Central memory CD8-positive, alpha-beta T cell (primary cell): ENCODE measurements around the gene CST9.

Source experiments
- ATAC-seq: fragments of 150-1000 bp; cut with Tn5 transposase; replicated peaks from 2 replicates; pipeline ENCODE4 v1.10.0; 2022; ENCODE audit warnings: mild to moderate bottlenecking, moderate FRiP score, moderate number of reproducible peaks; ENCODE audit not compliant: poor library complexity, severe bottlenecking; ENCODE audit errors: extremely low read depth
- DNase-seq, 2 donors: peaks; one replicate each; pipeline ENCODE4 v3.0.0; 2021; ENCODE audit warnings: low spot score in 2 of 2
- H3K27ac Mint-ChIP-seq: one replicate; pipeline ENCODE4 v1.8.0; 2022; ENCODE audit warnings: low read depth, mild to moderate bottlenecking, moderate library complexity, mixed read lengths
- H3K27me3 Mint-ChIP-seq: one replicate; pipeline ENCODE4 v1.8.0; 2022; ENCODE audit warnings: mixed read lengths
- H3K36me3 Mint-ChIP-seq: one replicate; pipeline ENCODE4 v1.8.0; 2022; ENCODE audit warnings: mild to moderate bottlenecking, moderate library complexity, mixed read lengths; ENCODE audit not compliant: insufficient read depth
- H3K4me1 Mint-ChIP-seq: one replicate; pipeline ENCODE4 v1.8.0; 2022; ENCODE audit warnings: mixed read lengths
- H3K4me3 Mint-ChIP-seq: one replicate; pipeline ENCODE4 v1.8.0; 2022; ENCODE audit warnings: mild to moderate bottlenecking, moderate library complexity, mixed read lengths
- H3K9me3 Mint-ChIP-seq: one replicate; pipeline ENCODE4 v1.8.0; 2022; ENCODE audit warnings: mixed read lengths

Gene CST9

DNA sequence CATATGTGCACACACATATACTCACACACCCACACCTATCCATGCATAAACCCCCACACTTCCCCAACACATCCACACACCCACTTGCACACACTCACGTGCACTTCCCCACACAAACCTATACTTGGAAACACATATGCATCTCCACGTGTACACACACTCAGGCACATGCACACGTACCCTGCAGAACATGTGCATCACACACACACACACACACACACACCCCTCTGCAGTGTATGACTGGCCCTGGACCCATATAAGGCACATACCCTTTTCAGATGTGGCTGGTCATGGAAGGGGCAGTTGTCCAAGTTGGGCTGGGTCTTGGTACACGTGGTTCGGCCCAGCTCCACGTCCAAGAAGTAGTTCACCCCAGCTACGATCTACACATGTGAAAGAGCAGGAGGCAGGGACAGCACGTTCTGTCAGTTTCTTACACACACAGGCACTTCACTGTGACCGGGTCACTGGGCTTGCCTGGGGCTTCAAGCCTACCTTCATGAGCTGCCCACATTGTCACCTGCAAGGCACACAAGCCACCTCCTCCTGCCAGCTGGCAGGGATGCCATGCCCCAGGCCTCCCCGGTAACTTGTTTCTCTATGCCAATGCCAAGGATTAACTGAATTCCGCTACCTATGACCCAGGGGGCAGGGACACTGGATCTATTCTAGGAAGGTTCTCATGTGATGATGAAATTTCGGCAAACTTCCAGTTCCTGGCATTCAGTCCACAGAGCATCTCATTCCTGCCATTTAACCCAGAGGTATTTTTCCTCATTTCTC, 29.5 kb upstream of the CST9 start:
- H3K4me3 Mint-ChIP-seq, result peak overlapping the region; percentile 77
- H3K27ac Mint-ChIP-seq, result no peak overlapping the region
- DNase-seq (no peak), ATAC-seq (no peak)
- peaks cover 22% of the 10 kb centered on the region for H3K27me3 Mint-ChIP-seq
- peaks cover 8% of the 10 kb centered on the region for H3K4me1 Mint-ChIP-seq
- H3K9me3 Mint-ChIP-seq, result no peaks in the 10 kb centered on the region
- no peaks in the 10 kb centered on the region for H3K36me3 Mint-ChIP-seq

DNA sequence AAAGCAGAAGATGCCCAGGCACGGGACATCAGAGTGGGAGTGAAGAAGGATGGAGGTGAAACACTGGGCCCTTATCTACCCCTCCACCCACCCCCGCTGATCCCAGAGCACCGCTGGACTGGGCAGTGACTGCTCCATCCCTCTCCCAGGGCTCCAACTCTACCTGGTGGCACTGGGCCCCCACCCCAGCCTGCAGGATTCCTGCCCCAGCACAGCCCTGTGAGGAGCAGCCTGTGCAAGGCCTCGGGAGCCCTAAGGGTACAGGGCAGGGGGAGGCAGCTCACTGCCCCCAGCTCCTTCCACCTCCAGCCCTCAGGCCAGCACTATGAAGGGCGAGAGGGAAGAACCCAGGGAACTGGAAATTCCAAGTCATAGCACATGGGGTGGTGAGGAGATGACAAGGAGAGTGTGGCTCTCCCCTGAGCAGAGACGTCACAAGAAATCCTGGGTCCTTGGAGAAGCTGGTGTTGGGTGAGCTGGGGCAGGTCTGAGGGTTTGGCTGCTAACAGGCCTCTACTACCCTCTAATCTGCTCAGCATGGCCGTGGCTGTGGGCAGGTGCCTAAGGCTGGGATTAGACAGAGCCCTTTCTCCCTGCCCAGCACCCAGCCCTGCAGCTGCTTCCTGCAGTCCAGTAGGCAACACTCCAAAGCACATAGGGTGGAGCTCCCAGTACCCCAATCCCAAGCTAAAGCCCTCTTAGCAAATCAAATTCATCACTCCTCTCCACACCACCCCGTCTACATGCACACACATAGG, 28.5 kb upstream of the CST9 start:
- Mint-ChIP-seq H3K9me3 (no peaks in the 10 kb centered on the region), H3K36me3 (no peaks in the 10 kb centered on the region), H3K27ac (no peak overlapping the region), H3K27me3 (peaks cover 24% of the 10 kb centered on the region), H3K4me3 (no peak overlapping the region), H3K4me1 (peaks cover 8% of the 10 kb centered on the region)
- ATAC-seq, result no peak
- no peak for DNase-seq

DNA sequence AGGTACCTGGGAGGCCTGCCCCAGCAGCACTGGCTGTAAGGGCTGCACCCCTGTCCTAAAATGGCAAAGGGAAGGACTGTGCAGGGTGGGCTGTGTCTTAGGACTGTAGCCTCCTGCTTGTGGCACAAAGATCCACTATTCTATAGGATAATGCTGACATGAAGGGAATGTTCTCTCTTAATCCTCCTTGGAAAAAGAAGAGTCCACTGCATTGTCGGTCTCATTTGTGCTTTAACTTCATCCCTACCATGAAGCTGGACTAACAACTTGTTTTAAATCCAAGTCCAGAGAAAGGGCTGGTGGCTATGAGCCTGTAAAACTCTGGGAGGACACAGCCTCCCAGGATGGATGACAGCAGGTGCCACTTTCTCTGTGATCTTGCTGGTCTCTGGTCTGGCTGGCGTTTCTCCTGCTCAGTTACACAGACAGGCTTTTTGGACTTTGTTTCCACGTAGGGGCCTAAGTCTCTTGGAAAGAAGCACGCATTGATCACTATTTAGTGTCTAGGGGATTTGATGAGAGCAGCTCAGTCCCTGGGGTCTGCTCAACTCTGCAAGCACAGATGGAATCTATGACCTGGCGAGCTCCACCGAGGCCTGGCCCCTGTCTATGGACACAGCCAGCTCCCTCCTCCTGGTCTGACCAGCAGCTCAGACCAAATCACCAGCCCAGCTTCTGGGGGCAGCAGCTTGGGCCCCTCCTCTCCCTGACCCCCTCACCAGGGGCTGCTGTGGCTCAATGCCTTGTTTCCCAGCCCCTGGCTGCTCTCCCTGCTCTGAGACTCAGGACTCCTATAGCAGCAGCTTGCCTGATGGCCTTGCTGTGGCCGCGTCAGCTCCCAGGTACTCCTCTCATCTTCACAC, 27.2 kb upstream of the CST9 start:
- H3K27ac Mint-ChIP-seq, result no peak overlapping the region
- H3K27me3 Mint-ChIP-seq, result peaks cover 33% of the 10 kb centered on the region
- no peak overlapping the region for H3K4me3 Mint-ChIP-seq
- H3K4me1 Mint-ChIP-seq, result peaks cover 8% of the 10 kb centered on the region
- H3K9me3 Mint-ChIP-seq, result no peaks in the 10 kb centered on the region
- no peaks in the 10 kb centered on the region for H3K36me3 Mint-ChIP-seq
- DNase-seq (no peak), ATAC-seq (no peak)

DNA sequence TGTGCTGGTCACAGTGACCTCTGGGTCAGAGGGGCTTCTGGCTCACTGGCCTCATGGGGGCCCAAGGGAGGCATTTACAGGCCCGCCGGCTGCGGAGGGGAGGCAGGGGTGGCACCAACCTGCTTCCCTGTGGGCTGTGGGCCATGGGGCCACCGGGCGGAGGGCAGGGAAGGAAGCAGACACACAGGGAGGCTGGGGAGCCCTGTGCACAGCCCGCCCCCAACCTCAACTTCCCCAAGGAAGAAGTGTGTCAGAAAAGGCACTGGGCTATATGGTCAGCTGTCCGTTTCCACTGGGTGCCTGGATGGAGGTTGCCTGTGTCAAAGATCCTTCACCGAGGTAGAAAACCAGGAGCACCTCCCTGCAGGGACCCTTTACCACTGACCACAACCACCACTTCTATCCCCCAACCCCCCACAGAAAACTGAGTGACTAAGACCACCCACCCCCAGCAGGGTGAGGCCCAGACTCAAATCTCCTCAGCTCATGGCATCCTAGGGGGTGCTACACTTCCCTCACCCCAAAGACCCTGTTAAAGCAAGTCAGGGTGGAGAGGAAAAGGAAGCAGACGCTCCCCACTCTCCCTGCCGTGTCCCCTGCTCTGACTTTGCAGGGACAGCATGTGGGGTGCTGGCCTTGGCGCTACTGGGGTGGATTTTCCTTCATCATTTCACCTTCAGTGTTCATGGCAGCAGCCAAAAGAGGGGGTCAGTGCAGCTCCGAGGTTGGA, 26.4 kb upstream of the CST9 start:
- no peaks in the 10 kb centered on the region for H3K9me3 Mint-ChIP-seq
- H3K4me3 Mint-ChIP-seq, result no peak overlapping the region
- DNase-seq (no peak), ATAC-seq (no peak)
- H3K27ac Mint-ChIP-seq, result no peak overlapping the region
- H3K27me3 Mint-ChIP-seq, result peaks cover 34% of the 10 kb centered on the region
- no peaks in the 10 kb centered on the region for H3K36me3 Mint-ChIP-seq
- peaks cover 8% of the 10 kb centered on the region for H3K4me1 Mint-ChIP-seq

DNA sequence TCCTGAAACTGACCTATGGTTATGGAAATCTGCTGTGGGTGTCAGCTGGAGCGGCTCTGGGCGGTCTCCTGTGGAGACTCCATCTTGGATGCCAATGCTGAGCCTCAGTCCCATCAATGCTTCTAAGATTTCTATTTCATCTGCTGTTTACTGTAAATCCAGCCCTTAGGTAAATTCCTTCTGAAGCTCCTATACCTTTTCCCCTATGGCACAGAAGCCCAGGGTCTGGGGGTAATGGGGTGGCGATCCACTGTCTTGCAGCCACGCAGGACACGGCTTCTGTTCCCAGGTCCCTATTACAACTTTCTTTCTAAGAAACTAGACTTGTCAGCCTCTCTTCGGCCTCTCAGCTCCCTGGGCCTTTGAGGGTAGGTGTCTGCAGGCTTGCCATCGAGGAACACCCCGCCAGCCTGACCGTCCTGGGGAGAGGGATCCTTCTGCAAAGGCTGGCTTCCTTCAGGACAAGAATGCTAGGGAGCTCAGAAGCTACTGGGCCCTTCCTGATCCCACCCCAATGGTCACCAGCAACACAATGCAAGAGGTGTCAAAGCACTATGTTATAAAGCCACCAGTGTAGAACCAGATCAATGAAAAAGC, 25.6 kb upstream of the CST9 start:
- H3K4me1 Mint-ChIP-seq, result no peaks in the 10 kb centered on the region
- DNase-seq (no peak), ATAC-seq (no peak)
- H3K36me3 Mint-ChIP-seq, result no peaks in the 10 kb centered on the region
- H3K4me3 Mint-ChIP-seq, result no peak overlapping the region
- H3K9me3 Mint-ChIP-seq, result no peaks in the 10 kb centered on the region
- peaks cover 26% of the 10 kb centered on the region for H3K27me3 Mint-ChIP-seq
- H3K27ac Mint-ChIP-seq, result no peak overlapping the region

DNA sequence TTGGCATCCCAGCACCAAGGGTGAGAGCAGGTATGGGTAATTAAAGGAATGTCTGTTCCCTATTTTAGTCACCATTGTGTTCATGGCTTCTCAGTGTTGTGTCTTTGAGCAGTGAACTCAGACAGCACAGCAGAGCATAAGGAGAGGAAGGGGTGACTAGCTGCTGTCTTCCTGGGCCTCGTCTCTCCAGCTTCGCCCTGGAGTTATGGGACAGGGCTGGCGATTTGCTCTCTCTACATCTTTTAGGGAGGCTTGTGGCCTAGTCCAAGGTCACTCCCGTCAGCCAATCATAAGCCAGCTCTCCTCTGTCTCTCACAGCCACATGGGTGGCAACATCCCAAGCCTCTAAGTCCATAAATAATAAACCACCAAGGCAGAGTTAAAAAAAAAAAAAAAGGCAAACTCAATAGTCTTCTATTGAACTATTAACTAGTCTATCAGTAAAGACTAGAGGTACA, 24.7 kb upstream of the CST9 start:
- Mint-ChIP-seq H3K4me1 (no peaks in the 10 kb centered on the region), H3K27ac (no peak overlapping the region), H3K36me3 (no peaks in the 10 kb centered on the region), H3K4me3 (no peak overlapping the region), H3K27me3 (peaks cover 21% of the 10 kb centered on the region), H3K9me3 (no peaks in the 10 kb centered on the region)
- DNase-seq, result no peak
- no peak for ATAC-seq

DNA sequence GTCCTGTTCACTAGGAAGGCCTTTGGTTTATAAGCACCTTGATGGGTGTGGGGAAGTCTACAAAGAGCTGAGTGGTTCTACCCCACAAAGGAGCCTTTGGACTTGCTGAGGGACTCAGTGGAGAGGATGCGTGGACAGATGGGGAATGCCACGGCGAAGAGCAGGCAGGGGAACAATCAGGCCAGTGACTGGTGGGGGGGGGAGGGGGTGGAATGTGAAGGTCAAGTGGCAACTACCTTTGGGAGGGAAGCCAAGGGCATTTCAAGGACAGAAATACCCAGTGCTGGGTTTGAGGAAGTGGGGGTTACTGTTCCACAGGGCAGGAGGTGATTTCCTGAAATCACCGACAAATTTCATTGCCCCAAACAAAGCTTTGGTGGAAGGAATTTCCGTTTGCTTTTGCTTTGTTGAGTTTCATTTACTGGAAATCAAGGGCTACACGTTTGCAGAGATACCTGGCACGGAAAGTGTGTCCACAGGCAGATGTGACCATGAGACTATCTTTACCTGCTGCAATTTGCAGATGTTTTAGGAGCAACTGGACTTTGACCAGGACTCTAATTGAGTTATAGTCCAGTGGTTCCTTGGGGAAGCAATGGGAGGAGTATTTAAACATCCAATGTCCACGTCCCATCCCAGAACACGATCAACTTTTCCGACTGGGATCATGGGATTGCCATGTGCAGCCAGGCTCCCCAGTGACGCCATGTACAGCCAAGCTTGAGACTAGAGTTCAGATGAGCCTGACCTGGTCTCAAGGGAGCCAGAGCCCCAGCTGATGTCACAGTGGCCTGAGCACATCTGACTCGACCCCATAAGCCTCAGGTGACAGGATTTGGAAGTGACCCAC, 24.1 kb upstream of the CST9 start:
- Mint-ChIP-seq H3K4me3 (no peak overlapping the region), H3K9me3 (no peaks in the 10 kb centered on the region), H3K36me3 (no peaks in the 10 kb centered on the region), H3K27ac (no peak overlapping the region), H3K27me3 (peaks cover 26% of the 10 kb centered on the region), H3K4me1 (no peaks in the 10 kb centered on the region)
- ATAC-seq (no peak), DNase-seq (no peak)

DNA sequence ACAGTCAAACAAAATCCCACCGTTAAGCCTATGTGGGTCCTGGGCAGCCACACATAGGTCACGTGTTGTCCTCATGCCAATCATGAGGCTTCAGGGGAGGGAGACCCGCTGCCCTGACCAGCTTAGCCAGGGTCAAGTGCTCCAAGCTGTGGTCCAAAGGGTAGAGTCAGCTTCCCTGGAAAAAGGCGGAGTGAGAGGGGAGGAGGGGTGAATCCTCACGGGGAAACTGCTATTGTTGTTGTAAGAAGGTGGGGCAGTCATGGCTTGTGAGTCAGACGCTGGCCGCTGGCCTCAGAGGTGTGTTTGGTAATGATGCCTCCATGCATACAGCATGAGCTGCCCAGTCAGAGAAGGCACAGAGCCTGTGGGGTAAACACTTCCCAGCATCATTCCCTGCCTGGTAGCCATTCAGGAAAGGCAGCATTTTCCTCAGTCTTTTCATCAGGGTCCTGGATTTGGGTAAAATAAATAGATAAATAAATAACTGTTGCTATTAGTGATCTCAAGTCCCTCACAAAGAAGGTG, 23.4 kb upstream of the CST9 start:
- Mint-ChIP-seq H3K4me1 (no peaks in the 10 kb centered on the region), H3K27me3 (peaks cover 33% of the 10 kb centered on the region), H3K9me3 (no peaks in the 10 kb centered on the region), H3K36me3 (no peaks in the 10 kb centered on the region), H3K4me3 (no peak overlapping the region), H3K27ac (no peak overlapping the region)
- ATAC-seq (no peak), DNase-seq (no peak)

DNA sequence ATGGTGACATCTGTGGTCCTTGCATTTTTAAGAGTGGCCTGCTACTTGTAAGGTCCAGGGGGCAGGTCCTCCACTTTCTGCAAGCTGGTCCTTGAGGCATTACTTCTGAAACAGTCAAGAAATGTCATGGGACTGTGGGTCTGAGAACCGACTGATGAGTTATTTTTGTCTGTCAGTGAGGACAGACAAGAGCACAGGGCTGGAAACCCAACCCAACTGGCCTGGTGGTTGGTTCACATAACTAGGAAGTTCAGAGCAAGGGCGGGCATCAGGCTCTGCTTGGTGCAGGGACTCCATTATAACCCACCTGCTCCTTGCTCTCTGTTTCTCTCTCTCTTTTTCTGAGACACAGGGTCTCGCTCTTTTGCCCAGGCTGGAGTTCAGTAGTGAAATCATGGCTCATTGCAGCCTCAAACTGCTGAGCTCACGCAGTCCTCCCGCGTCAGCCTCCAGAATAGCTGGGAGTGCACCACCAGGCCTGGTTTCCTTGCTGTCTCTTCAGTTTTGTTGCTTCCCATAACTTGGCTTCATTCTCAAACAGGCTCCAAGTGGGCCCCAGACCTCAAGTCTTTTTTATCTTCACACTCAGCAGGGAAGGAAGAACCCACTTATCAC, 22.8 kb upstream of the CST9 start:
- Mint-ChIP-seq H3K36me3 (no peaks in the 10 kb centered on the region), H3K4me3 (no peak overlapping the region), H3K9me3 (no peaks in the 10 kb centered on the region), H3K27me3 (peaks cover 38% of the 10 kb centered on the region), H3K27ac (no peak overlapping the region), H3K4me1 (no peaks in the 10 kb centered on the region)
- ATAC-seq (no peak), DNase-seq (no peak)

DNA sequence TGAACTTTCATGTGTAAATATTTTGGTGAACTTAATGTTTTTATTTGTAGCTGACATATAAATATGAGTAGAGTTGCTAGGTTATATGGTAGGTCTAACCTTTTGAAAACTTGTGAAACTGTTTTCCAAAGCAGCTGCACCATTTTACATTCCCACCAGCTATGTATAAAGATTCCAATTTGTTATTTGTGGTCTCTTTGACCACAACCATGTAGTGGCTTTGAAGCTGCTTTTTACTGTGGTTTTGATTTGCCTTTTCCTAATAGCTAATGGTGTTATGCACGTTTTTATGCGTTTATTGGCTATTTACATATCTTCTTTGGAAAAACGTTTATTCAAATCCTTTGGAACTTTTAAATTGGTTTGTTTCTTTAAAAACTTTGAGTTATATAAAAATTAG, 21.8 kb upstream of the CST9 start:
- Mint-ChIP-seq H3K4me1 (peaks cover 5% of the 10 kb centered on the region), H3K9me3 (no peaks in the 10 kb centered on the region), H3K27ac (no peak overlapping the region), H3K27me3 (peaks cover 38% of the 10 kb centered on the region), H3K36me3 (no peaks in the 10 kb centered on the region), H3K4me3 (no peak overlapping the region)
- no peak for ATAC-seq
- no peak for DNase-seq
